GM10266 (cell line): ENCODE measurements around the gene STAC2.
A peak's percentile ranks its signal among the peaks of the same experiment; 100 is the strongest.

ENCODE experiments used
- DNase-seq: peaks from one replicate; pipeline ENCODE4 v3.0.0; 2012; ENCODE audit errors: extremely low spot score
- TF ChIP-seq, protein P1 (sequence below): IDR thresholded peaks from 2 replicates; pipeline ENCODE4 v1.5.1; 2012; ENCODE audit warnings: mild to moderate bottlenecking, low read depth; ENCODE audit not compliant: control insufficient read depth, insufficient read depth; ENCODE audit errors: missing control alignments

STAC2 gene

DNA sequence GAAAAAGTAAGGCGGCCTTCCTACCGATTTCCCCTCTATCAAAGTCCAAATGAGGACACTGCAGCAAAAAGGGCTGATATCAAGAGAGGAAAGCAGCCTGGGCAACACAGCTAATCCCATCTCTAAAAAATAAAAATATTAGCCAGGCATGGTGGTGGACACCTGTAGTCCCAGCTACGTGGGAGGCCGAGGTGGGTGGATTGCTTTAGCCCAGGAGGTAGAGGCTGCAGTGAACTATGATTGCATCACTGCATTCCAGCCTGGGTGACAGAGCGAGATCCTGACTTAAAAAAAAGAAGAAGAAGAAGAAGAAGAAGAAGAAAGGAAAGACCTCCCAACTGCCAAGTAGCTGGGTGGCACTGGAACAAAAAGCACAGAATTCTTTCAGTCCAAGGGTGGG lies 42.7 kb downstream of the STAC2 start:
- TF ChIP-seq, protein P1, sequence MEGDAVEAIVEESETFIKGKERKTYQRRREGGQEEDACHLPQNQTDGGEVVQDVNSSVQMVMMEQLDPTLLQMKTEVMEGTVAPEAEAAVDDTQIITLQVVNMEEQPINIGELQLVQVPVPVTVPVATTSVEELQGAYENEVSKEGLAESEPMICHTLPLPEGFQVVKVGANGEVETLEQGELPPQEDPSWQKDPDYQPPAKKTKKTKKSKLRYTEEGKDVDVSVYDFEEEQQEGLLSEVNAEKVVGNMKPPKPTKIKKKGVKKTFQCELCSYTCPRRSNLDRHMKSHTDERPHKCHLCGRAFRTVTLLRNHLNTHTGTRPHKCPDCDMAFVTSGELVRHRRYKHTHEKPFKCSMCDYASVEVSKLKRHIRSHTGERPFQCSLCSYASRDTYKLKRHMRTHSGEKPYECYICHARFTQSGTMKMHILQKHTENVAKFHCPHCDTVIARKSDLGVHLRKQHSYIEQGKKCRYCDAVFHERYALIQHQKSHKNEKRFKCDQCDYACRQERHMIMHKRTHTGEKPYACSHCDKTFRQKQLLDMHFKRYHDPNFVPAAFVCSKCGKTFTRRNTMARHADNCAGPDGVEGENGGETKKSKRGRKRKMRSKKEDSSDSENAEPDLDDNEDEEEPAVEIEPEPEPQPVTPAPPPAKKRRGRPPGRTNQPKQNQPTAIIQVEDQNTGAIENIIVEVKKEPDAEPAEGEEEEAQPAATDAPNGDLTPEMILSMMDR = no peak
- no peak for DNase-seq

DNA sequence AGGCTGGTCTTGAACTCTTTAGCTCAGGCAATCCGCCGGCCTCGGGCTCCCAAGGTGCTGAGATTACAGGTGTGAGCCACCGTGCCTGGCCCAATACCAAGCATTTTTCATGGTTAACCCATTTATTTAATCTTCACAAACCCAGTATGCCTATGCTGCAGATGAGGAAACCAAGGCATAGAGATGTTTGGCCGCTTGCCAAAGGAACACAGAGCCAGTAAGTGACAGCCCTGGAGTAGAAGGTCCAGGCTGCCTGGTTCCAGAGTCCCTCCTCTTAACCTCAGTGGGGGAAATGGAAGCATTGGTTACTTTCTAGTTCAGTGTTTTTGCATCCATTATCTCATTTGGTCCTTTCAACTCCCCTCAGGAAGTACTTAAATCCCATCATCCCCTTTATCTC lies 44.4 kb downstream of the STAC2 start:
- no peak for DNase-seq
- TF ChIP-seq, protein P1 = no peak

DNA sequence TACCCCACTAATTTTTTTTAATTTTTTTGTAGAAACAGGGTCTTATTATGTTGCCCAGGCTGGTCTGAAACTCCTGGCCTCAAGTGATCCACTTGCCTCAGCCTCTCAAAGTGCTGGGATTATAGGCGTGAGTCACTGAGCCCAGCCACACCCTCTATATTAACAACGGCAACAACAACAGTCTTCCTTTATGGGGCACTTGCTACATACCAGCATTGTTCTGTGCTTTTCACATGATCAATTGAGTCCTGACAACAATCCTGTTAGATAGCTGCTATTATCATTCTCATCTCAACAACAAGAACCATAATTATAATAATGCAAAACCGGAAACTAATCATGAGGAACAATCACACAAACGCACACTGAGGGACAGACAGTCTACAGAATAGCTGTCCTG lies 47.2 kb downstream of the STAC2 start:
- DNase-seq = no peak
- TF ChIP-seq, protein P1 = no peak

DNA sequence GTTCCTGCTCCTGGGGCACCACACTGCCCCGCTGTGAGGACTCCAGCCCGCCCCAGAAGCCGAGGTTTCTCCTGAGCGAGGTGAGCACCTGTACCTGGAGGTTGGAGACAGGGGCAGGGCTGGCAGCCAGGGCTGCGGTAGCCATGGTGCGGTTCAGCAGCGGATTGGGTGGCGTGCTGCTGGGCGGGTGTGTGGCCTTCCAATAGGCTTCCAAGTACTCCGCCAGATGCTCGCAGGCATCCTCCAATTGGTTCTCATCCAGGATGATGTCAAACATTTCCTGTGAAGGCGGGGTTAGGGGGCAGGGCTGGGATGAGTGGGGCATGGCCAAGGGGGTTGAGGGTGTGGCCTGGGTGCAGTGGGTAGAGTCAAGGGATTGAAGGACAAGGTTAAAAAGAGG lies 48.5 kb downstream of the STAC2 start:
- TF ChIP-seq, protein P1 = no peak
- no peak for DNase-seq

DNA sequence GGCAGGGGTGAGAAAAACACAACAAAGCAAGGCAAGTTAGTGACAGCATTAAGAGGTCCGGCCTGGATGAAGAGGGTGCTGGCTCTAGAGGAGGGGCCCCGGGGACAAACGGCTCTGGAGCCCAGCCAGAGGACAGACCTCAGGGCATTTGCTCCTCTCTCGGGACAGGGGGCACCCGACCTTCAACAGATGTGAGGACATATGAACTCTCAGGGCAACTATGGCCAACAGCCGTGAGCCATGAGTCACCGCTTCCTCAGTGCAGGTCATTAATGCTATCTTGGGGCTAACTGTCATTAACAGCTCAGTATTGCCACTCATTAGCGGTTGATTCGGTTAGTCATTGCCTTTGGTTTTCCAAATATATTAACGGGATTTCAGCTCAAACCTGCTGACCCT lies 50.1 kb downstream of the STAC2 start:
- TF ChIP-seq, protein P1 = no peak
- no peak for DNase-seq

DNA sequence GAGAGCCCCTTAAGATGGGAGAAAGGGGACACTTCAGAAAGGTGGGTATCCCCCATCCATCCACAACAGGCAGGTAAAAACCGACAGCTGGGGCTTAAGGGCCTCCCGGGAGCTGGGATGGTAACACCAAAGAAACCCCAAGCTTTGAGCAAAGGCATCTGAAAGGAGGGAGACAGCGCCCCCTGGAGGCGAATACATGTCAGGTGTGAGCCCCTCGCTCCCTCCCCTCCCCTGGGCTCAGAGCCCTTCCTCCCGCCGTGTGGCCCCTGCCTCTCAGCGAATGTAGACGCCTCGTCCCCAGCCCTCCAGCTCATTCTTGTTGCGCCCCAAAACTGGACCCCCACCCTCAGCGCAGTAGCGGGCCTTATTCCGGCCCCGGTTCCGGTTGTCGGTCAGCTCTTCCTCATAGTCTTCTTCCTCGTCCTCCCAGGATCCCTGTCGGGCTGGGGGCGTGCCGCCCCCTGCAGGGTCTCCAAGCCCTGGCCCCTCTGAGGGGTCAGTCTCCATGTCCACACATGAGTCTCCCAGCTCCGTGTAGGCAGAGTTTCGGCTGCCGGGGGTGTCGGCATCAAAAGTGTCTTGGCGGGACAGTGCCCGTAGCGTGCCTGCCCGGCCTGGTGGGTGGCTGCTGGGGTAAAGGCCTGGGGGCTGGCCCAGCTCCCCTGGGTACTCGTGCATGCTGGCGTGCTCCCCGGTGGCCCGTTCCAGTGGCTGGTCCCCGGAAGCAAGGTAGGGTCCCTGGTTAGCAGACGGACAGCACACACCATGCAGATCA lies 50.6 kb downstream of the STAC2 start:
- TF ChIP-seq, protein P1 = peak; percentile 75
- DNase-seq = peak; percentile 84

DNA sequence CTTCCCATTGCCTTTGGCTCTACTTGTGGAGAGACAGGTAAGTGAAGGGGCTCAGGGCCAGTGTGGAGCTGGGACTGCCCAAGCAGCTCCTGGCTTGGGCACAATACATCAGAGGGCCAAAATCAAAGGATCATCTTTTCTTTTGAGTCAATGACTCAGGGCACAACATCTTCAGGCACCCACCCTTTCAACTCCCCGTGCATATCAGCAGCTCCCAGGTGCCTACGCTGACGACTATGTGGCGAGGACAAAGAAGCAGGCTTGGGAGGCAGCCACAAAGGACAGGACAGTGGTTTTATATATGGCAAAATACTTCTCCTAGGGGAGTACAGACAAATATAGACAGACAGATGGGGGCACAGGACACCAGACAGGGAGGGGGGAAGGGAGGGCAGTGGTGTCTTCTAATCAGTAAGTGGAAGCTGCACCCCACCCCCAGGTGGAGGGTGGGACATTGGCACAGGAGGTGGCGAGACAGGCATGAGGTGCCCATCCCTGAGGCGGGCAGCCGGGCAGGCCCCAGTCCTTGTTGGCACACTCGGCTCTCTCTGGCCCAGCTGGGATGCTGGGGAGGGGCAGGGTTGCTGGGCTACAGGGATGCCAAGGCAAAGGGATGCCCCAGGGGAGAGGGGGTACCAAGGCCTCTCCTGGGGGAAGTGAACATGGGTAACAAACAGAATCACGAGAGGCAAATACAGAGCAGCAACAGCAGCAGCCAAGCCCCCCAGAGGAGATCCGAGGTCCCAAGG lies 52.0 kb downstream of the STAC2 start:
- DNase-seq = no peak
- TF ChIP-seq, protein P1 = no peak
